ENCODE data around the gene FAM210B.
"Not testable (repeated sequence)": the region's sequence is repeated elsewhere in the genome, so short reads cannot be mapped to it uniquely, and the experiment has no call there.

FAM210B gene

DNA sequence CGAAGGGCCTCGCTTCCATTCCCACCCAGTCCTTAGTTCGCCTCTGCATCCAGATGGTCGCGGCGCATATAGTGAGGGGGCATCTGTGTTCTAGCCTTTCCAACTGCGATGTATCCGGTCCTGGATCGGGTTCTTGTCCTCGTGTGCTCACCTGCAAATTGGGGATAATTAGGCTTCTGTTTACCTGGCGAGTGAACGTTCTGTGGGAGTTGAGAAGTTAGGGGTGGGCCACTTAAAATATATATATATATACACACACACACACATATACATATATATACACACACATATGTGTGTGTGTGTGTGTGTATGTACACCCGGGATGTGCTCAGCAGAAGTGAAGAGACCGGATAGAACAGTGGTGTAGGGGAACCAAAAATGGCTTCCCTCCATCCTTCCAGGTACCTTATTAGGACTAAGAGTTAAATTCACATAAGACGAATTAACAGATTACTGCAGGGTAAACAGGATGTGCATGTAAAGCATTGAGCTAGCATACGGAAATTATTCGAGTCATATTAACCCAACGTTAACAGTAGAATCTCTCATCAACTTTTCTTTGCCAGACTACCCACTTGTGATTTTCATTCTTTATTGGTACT lies 34.2 kb downstream of the FAM210B start:
- no peak for DNase-seq (ENCODE audit: low read depth)

DNA sequence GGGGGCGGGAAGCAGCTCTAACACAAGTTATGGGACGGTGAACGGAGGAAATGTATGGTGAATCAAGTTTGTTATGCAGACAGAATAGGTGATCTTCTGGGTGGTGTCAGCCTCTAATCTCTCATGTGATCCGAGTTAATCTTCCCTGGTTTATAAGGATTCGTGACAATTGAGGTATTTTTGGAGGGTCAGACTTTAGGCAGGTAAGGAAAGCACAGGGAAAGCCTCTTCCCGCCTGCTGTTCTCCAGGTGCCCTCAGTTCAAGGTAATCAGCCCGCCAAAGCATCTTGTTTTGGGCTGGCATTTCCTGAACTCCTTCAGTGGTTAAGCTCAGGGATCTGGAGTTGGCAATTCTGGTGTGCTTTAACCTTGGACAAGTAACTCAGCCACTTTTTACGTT lies 34.9 kb downstream of the FAM210B start:
- no peak for DNase-seq (ENCODE audit: low read depth)

DNA sequence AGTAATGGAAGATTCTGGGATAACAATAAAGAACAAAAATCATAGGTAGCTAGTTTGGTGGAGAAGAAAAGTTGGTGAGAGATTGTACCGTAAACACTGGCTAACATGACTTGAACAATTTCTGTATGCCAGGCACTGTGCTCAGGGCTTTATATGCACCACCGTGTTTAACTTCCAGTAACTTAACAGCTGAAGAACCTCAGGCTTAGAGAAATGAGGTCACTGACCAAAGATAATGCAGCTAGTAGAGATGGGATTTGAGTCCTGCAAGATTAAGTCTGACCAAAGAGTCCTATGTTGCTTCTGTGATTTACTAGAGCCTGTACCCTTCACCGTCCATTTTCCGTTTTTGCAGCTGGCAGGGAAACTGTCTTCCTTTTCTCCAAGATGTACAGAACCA lies 36.4 kb downstream of the FAM210B start:
- no peak for DNase-seq (ENCODE audit: low read depth)

DNA sequence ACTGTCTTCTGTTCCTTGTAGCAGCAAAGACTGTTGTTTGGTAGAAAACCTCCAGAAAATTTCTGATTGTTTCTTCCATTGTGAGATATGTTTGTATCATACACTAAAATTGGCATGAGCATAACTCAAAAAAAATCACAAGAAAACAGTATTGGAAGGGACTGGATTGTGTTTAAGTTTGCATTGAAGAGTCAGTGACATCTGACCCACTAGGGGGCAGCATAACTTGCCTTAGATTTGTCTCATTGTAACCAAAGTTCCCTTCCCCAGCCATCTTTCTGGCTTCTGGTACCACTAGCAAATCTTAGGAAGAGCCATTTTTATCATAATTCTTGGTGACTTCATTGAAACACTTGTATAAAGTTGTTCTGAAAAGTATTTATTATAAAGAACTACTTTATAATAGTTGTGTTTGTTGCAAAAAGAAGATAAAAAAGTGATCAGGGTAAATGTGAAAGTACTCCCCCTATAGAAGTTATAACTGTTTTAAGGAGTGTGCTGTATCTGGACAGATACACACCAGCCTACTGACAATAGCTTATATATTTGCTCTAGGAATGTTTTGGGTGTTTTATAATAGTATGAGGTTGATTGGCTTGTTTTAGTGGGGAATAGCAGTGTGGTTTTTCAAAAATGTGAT lies 41.3 kb downstream of the FAM210B start:
- peak; percentile 43 for DNase-seq (ENCODE audit: low read depth)

DNA sequence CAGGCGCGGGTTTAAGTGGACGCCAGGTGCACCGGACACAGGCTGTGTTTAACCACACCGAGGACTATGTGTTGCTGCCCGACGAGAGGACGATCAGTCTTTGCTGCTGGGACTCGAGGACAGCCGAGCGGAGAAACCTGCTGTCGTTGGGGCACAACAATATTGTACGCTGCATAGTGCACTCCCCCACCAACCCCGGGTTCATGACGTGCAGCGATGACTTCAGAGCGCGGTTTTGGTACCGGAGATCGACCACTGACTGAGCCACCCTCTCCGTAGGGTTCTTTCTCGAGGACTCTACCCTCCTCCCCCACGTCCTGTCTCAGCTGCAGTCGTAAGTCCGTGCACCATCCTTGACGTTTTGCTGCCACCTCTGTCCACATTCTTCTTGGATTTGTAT lies 44.7 kb downstream of the FAM210B start:
- no peak for DNase-seq (ENCODE audit: low read depth)

DNA sequence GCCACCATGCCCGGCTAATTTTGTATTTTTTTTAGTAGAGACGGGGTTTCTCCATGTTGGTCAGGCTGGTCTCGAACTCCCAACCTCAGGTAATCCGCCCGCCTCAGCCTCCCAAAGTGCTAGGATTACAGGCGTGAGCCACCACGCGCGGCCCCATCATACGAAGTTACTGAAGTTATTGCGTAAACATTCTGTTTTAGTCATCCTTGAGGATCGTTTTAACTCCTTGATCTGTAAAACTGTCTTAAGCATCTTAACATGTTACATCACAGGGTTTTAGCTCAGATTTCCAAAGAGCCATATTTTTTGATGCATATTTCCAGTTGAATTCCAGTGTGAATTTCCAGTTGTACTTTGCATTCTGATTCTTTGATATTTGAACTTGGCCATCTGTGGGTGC lies 46.6 kb downstream of the FAM210B start:
- not testable (repeated sequence) for DNase-seq (ENCODE audit: low read depth)

DNA sequence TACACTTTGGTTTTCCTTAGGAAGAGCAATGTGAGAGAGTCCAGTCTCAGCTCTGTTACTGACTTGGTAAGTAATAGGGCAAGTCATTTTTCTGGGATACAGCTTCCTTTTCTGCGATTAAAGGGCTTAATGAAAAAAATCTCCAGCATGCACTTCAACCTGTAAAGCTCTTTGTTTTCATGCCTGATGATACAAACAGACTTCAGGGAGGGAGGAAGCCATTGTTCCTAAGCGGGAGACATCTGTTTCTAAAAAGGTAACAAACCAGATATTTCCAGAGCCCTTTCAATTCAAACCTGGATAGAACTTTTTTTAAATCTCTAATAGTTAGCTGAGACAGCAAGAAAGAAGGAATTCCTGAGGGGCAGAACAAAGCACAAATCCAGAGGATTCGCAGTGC lies 48.1 kb downstream of the FAM210B start:
- DNase-seq (ENCODE audit: low read depth): no peak

DNA sequence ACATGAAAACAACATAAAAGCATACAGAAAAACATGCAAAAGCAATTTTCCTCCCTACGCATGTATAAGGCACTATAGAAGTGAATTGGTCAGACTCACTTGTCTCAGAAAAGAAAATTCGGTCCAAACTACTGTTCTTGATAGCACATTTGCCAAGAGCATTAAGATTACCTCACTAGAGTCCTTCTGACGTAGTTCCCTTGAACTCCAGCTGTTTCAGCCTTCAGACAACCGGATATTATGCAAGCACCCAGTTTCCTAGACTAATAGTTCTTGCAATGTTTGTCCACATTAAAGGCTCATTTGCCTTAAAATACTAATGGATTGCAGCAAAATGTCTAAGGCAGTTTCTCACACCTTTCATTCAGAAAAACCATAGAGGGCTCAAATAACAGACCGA lies 50.7 kb downstream of the FAM210B start:
- no peak for DNase-seq (ENCODE audit: low read depth)

DNA sequence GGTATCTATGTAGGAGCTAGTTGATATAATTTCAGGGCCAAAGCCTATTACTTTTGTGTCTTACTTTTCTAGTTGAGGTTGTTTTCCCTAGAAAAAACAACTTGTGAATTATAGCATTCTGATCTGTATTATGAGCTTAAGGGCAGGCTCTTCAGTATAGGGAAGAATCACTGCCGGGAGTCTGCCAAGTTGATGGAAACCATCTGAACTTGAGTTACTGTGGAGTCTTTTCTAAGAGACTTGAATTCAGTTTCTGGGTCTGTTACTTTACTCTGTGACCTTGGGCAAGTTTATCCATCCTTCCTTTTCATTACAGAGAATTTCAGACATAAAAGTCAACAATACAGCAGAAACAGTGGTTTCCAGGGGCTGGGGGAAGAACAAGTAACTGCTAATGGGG lies 51.2 kb downstream of the FAM210B start:
- no peak for DNase-seq (ENCODE audit: low read depth)

DNA sequence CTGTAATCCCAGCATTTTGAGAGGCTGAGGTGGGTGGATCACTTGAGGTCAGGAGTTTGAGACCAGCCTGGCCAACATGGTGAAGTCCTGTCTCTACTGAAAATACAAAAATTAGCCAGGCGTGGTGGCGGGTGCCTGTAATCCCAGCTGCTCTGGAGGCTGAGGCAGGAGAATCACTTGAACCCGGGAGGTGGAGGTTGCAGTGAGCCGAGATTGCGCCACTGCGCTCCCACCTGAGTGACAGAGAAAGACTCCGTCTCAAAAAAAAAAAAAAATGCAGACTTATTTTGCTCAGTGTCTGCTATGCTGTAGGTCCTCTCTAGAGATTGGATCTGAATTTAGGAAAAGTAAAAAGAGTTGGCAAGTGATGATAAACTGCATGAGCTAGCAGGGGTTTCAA lies 52.5 kb downstream of the FAM210B start:
- not testable (repeated sequence) for DNase-seq (ENCODE audit: low read depth)

DNA sequence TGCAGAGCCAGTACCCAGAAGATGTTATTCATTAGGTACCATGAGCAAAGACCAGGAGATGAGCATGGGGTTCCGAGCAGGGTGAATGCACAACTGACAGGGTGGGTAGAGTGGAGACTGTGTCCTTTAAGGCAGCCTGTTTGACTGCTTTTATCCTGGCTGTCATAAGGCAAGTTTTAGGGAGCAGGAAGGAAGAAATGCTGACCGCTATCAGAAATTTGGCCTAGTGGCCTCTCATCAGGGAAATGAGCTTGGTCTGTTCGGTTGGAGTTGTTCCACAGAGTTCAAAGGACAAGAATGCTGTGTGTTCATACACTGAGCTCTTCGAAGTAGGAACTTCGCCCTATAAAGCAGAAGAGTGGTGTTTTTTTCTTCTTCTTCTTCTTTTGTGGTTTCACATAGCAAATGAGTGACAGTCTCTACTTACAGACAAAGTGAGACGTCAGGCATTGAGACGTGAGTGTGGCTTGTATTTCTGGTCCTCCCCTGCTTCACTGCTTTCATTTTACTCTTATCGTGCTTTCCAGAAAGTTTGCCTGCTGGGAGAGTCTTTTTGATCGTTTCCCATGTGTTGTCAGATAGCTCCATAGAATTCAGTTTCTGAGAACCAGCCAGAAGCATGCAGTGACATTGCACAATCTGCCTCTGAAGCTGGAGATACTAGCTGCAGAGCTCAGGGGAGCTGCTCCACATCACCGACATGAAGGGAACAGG lies 53.1 kb downstream of the FAM210B start, which contains the start of gene CASS4:
CASS4 (plus strand) TSS at position 502 of the 714 bp plus-strand sequence; CDS start at position 701, 199 bp downstream.
- no peak for DNase-seq (ENCODE audit: low read depth)

DNA sequence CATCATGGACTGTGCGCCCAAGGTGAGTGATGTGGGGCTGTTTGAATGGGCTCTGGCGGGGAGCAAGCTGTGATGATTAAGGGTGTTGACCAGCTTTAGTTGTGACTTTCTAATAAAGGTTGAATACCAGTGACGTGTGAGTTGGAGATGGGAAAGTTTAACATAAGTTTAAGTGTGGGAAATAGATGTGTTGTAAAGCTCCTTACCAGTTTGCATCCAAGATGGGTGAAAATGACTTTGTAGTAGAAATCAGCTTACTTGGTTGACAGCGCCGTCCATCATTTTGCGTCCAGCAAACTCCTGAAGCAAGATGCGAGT lies 53.7 kb downstream of the FAM210B start:
- DNase-seq (ENCODE audit: low read depth): no peak

DNA sequence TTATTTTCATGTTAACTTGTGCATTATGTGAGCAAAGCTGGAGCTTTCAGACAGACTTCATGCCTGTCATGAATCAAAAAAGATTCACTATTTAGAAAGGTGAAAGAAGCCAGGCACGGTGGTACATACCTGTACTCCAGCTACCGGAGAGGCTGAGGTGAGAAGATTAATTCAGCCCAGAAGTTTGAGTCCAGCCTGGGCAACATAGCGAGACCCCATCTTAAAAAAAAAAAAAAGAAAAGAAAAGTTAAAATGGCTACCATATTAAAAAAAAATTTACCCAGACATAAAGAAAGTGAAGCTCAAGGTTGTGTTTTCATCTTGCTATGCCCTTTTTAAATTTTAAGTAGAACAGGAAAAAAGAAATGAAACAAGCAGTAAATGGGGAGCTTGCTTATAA lies 54.2 kb downstream of the FAM210B start:
- no peak for DNase-seq (ENCODE audit: low read depth)

DNA sequence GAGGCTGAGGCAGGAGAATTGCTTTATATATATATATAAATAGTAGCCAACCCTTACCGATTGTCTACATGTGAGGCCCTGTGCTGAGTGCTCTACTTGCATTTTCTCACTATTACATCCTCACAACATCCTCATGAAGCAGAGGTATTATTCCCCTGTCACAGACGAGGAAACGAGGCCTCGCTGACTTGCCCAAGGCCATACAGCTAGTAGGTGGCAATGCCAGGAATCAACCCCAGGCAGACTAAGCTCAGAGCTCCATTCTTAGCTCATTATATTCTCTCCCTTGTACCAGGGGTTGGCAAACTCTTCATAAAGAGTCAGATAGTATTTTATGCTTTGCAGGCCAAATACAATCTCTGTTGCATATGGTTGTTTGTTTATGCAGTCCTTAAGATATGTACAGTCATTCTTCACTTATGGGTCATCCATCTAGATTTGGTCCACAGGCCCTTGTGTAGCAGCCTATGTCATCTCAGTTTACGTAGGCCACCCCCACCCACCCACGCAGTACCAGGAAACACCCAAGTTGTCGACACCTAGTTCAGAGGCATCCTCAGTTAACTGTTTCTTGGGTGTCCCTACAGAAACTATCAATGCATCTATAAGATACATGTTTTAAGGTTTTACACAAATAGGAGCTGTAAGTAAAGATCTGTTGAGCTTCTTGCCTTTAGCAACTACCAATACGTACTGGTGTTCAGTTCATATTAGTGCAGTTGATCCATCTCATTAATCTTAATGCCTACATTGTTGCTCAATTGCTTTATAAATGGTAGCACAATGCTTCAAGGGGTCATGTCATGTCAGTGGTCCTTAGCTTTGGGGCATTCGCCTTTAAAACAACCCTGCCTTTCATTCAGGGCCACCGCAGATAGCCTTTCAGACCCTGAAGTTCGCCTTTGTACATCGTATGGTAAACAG lies 56.3 kb downstream of the FAM210B start:
- peak; percentile 37 for DNase-seq (ENCODE audit: low read depth)

DNA sequence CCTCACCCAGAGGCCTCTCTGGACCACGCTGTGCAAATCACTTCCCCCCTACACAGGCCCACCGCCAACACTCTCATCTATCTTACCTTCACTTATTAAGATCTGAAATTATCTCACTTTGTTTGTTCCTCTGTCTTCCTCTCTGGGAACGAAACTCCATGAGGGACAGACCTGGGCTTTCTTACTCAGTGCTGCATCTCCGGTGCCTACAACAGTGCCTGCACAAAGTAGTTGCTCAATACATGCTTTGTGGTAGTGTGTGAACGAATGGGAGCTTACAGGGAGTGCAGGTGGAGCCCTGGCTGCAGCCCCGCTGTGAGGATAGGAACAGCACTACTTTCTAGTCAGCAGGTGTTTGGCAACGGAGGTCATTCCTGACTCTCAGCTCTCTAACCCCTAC lies 58.6 kb downstream of the FAM210B start:
- no peak for DNase-seq (ENCODE audit: low read depth)

DNA sequence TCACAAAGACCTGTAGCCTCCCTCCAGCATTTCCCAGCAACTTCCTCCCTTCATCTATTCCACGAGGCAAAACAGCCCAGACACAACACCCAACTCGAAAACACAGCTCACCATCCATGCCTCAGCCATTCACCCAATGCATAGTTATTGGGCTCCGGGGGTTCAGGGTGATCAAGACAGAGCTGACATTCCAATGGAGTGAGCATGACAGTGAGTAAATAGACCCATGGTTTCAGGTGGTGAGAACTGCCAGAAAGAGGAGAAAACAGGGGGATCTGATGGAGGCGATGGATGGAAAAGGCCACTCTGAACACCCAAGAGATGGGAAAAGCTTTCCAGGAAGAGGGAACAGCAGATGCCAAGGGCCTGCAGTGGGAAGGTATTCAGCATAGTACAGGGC lies 59.1 kb downstream of the FAM210B start:
- no peak for DNase-seq (ENCODE audit: low read depth)
